ENCODE results near the gene ELP5. TPM values are rescaled to one million over a fixed set of nuclear protein-coding genes. Genes with fewer than 3 reads are reported as not detected.

ELP5 gene
- total RNA-seq, 1 donor from 2014 or later: 52.2 TPM

Other genes with a start within 250 kb of the ELP5 start
- gene RNASEK, start 239.6 kb upstream of the ELP5 start, total RNA-seq: 28.1 and 47.9 TPM in 2 replicates
- gene BCL6B, start 229.2 kb upstream of the ELP5 start, total RNA-seq: 86.6 and 140 TPM in 2 replicates
- gene SLC16A13, start 216.2 kb upstream of the ELP5 start, total RNA-seq: 1.7 and 2.2 TPM in 2 replicates
- 1.1 and 1.5 TPM in 2 replicates for gene SLC16A11, start 208.1 kb upstream of the ELP5 start, total RNA-seq
- 0.60 and 1.5 TPM in 2 replicates for gene CLEC10A, start 172.0 kb upstream of the ELP5 start, total RNA-seq
- gene ASGR2, start 137.4 kb upstream of the ELP5 start, total RNA-seq: not detected in 2 replicates
- 9.5 and 18.2 TPM in 2 replicates for gene ASGR1, start 72.8 kb upstream of the ELP5 start, total RNA-seq
- gene DLG4, start 32.4 kb upstream of the ELP5 start, total RNA-seq: 13.4 and 21.5 TPM in 2 replicates
- 196 and 385 TPM in 2 replicates for gene ACADVL, start 32.3 kb upstream of the ELP5 start, total RNA-seq
- gene DVL2, start 17.7 kb upstream of the ELP5 start, total RNA-seq: 32.8 and 45.7 TPM in 2 replicates
- 41.4 and 42.8 TPM in 2 replicates for gene PHF23, start 12.8 kb upstream of the ELP5 start, total RNA-seq
- gene GABARAP, start 9.8 kb upstream of the ELP5 start, total RNA-seq: 148 and 196 TPM in 2 replicates
- gene CTDNEP1, start 481 bp upstream of the ELP5 start, total RNA-seq: 25.2 and 56.5 TPM in 2 replicates
- 2.4 and 5.3 TPM in 2 replicates for gene CLDN7, start 10.3 kb downstream of the ELP5 start, total RNA-seq
- gene SLC2A4, start 29.5 kb downstream of the ELP5 start, total RNA-seq: 0.28 and 0.34 TPM in 2 replicates
- gene YBX2, start 42.4 kb downstream of the ELP5 start, total RNA-seq: 0.17 TPM in 1 of 2 replicates, not detected in the other
- gene EIF5A, start 55.4 kb downstream of the ELP5 start, total RNA-seq: 416 and 525 TPM in 2 replicates
- 45.2 and 45.6 TPM in 2 replicates for gene GPS2, start 63.1 kb downstream of the ELP5 start, total RNA-seq
- gene NEURL4, start 77.1 kb downstream of the ELP5 start, total RNA-seq: 17.3 and 23.3 TPM in 2 replicates
- not detected in 2 replicates for gene ACAP1, start 84.3 kb downstream of the ELP5 start, total RNA-seq
- 2.6 and 3.2 TPM in 2 replicates for gene KCTD11, start 99.9 kb downstream of the ELP5 start, total RNA-seq
- not detected in 2 replicates for gene TMEM95, start 102.9 kb downstream of the ELP5 start, total RNA-seq
- gene TNK1, start 128.9 kb downstream of the ELP5 start, total RNA-seq: 2.2 and 3.6 TPM in 2 replicates
- 21.3 and 34.1 TPM in 2 replicates for gene PLSCR3, start 142.3 kb downstream of the ELP5 start, total RNA-seq
- 59.2 and 112 TPM in 2 replicates for gene TMEM256, start 151.9 kb downstream of the ELP5 start, total RNA-seq
- gene NLGN2, start 155.6 kb downstream of the ELP5 start, total RNA-seq: 2.7 and 5.5 TPM in 2 replicates
- not detected in 2 replicates for gene SPEM1, start 168.1 kb downstream of the ELP5 start, total RNA-seq
- gene SPEM2, start 173.4 kb downstream of the ELP5 start, total RNA-seq: not detected in 2 replicates
- gene SPEM3, start 176.6 kb downstream of the ELP5 start, total RNA-seq: not detected in 2 replicates
- 11.3 and 12.9 TPM in 2 replicates for gene TMEM102, start 183.2 kb downstream of the ELP5 start, total RNA-seq
- 0.28 and 0.51 TPM in 2 replicates for gene FGF11, start 187.3 kb downstream of the ELP5 start, total RNA-seq
- gene CHRNB1, start 192.8 kb downstream of the ELP5 start, total RNA-seq: 4.6 and 5.8 TPM in 2 replicates
- 10.4 and 16.4 TPM in 2 replicates for gene ZBTB4, start 227.4 kb downstream of the ELP5 start, total RNA-seq
- not detected in 2 replicates for gene SLC35G6, start 229.2 kb downstream of the ELP5 start, total RNA-seq
- gene POLR2A, start 232.2 kb downstream of the ELP5 start, total RNA-seq: 81.2 and 139 TPM in 2 replicates

Data from dermis blood vessel endothelial cell (primary cell).